Stimulated activated CD8-positive, alpha-beta memory T cell treated with anti-CD3 and anti-CD28 coated beads, Interleukin-4, amount 100 ng/mL, for 1 hour (primary cell): ENCODE results near the gene LRFN4.

Experiments used
- DNase-seq, 2 donors: peaks; one replicate each; pipeline ENCODE4 v3.0.0-alpha.2; 2020; ENCODE audit warnings: low read depth in 2 of 2, low spot score in 1 of 2

The LRFN4 gene

DNA sequence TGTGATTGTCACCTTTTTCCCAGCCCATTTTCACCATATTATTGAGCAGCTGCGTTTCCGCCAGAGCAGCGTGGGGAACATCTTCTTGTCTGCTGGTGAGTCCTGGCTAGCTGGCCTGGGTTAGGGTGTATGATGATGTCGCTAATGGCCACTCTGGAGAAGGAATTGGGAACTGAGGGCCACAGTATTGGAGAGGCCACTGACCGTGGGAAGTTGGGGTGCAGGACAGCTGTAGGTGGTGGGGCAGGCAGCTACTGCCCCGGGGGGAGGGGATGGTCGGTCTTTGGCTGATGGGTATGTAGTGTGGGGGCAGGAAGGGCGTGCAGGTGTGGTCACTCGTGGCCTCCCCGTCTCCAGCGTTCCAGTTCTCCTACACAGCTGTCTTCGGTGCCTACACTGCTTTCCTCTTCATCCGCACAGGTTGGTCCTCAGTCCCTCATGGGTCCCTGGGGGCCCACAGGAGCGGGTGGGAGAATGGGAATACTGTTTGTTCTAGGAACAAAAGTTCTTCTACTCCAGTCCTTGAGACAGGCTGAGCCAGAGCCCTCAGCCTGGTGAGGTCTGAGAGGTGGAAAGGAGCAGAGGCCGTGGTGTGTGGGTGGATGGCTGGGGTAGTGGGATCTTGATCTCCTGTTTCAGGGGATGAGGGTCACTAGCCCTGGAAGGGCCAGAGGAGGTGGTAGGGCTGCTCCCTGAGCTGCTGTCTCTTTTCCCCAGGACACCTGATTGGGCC, 11.6 kb upstream of the LRFN4 start:
- DNase-seq = no peak

DNA sequence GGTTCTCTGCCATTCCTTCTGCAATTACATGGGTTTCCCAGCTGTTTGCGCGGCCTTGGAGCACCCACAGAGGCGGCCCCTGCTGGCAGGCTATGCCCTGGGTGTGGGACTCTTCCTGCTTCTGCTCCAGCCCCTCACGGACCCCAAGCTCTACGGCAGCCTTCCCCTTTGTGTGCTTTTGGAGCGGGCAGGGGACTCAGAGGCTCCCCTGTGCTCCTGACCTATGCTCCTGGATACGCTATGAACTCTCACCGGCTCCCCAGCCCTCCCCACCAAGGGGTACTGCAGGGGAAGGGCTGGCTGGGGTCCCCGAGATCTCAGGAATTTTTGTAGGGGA, 11.0 kb upstream of the LRFN4 start:
- no peak for DNase-seq

- DNase-seq = no peak
These were observed 10.2 kb upstream of the LRFN4 start for GRCh38 chr11:66846671-66847091.

DNA sequence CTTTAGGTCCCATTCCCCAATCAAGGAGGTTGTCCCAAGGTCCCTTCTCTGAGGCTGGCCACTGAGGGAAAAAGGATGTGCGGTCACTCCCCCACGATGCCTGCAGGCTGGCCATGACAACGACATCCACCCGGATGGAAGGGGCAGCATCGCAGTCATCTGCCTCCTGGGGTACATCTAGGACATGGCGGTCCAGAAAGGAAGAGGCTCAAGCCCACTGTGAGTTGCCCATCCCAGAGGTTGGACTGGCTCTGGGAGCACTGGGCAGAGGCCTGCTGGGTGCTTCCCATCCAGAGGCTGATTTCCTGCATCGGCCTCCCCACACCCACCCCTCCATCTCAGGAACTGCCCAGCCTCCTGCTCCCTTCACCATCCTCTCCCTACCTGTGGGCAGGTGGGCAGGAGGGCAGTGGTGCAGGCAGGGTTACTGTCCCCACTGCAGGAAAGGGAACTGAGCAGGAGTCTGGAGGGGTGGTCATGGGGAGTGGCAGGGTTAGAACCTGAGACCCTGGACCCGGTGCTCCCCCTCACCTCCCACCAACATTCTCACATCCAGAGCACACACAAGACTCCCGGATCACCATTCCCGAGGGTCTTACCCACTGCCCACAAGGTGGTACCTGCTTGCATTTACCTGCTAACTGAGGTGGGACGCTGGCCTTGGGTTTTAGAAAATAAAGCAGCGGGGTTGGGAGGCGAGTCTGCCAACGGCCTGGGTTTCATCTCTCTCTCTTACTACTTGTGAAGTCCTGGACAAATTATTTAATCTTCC, 9.2 kb upstream of the LRFN4 start:
- no peak for DNase-seq

GRCh38 chr11:66848671-66849500, 8.0 kb upstream of the LRFN4 start:
- no peak for DNase-seq

DNA sequence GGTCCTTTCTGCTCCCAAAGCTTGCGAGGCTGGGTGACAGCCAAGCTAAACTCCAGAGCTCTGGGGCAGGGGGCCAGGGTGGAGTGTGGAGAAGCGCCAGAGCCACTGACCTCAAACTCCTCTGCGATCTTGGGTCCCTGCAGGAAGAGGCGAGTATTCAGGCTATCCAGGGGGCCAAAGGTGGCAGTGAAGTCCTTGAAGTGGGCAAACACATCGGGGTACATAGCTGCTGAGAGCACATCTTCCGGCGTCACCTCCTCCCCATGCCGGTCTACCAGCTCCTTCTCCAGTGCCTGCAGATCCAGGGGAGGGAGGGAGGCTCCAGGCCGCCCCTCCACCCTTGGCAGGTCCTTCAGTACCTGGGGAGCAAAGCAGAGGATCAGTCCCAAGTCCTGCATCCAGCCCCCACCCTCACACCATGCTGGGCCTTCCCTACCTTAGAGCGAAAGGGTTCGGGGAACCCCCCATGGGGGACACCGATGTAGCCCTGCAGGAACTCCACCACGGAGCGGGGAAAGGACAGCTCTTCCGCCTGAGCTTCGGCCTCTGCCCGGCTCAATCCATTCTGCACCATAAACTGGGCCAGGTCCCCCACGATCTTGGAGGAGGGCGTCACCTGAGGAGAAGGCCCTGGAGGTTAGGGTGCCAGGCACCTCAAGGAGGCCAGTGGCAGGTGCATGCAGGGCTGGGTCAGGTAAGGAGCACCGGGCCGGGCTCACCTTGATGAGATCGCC, 7.2 kb upstream of the LRFN4 start:
- DNase-seq = no peak

GRCh38 chr11:66850235-66850587, 6.7 kb upstream of the LRFN4 start:
- DNase-seq = no peak

DNA sequence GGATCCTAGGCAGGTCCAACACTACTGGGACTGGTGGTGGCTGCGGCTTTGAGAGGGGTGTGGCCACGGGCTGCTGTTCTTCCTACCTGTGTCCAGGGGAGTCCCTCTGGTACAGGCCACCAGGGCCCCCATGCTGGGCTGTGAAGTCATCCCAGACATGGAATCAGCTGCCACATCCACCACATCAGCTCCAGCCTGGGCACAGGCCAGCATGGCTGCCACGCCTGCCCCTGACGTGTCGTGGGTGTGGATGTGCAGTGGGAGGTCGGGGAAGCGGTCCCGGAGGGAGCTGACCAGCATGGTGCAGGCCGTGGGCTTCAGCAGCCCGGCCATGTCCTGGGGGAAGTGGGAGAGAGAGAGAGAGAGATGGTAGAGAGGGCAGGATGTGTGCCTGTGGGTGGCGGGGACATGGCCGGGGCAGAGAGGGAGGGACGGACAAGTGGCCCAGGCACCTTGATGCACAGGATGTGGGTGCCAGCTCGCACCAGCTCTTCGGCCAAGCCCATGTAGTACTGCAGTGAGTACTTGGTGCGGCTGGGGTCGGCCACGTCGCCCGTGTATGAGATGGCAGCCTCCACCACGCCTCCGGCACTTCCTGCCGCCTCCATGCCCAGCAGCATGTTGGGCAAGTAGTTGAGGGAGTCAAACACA, 6.2 kb upstream of the LRFN4 start:
- no peak for DNase-seq

DNA sequence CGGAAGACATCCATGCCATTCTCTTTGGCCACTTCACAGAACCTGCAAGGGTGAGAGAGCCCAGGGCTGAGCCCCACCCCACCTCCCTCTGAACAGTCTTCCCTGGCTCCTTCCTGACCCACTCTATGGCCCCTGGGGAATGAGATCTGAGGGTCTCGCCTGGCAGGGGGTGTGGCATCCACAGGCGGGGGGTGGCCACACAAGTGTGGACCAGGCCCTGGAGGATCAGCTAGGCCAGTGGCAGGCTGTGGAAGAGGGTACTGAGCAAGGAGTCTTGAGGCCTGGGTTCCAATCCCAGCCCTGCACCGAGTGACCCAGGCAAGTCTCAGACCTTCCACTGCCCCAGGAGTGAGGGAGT, 5.6 kb upstream of the LRFN4 start:
- DNase-seq = no peak

DNA sequence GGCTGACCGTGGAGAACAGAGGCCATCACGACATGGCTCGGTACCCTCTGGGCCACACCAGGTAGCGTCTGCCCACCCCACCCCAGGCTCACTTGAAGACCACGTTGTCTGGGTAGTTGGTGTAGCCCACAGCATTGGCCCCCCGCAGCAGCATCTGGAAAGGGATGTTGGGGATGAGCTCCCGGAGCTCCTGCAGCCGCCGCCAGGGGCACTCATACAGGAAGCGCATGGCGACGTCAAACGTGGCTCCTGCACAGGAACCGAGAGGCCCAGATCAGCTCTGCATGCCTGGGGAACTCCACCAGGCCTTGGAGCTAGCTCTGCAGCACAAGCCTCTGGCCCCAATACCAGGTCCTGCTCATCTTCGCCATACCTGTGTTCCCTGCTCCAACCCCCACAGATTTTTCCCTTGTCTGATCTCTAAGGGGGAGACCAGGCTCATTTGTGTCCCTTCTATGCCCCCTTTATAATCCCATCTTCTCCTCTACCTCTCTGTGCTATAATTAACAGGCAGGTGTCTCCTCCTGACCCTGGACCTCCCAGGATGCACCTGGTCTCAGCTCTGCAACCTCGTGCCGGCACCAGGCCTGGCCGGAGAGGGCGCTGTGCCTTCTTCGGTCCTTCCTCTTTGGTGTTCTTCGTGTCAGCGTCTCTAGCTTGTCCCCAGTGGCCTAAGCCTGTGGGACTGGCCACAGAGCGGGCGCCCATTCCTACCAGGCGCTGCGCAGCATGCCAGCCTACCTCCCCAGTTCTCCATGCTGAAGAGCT, 5.0 kb upstream of the LRFN4 start:
- DNase-seq = no peak

GRCh38 chr11:66852466-66853241, 4.2 kb upstream of the LRFN4 start:
- no peak for DNase-seq

GRCh38 chr11:66853242-66854229, 3.3 kb upstream of the LRFN4 start:
- no peak for DNase-seq

GRCh38 chr11:66854231-66854661, 2.6 kb upstream of the LRFN4 start:
- DNase-seq = no peak

- no peak for DNase-seq
These were observed 2.1 kb upstream of the LRFN4 start for GRCh38 chr11:66854729-66855211.

DNA sequence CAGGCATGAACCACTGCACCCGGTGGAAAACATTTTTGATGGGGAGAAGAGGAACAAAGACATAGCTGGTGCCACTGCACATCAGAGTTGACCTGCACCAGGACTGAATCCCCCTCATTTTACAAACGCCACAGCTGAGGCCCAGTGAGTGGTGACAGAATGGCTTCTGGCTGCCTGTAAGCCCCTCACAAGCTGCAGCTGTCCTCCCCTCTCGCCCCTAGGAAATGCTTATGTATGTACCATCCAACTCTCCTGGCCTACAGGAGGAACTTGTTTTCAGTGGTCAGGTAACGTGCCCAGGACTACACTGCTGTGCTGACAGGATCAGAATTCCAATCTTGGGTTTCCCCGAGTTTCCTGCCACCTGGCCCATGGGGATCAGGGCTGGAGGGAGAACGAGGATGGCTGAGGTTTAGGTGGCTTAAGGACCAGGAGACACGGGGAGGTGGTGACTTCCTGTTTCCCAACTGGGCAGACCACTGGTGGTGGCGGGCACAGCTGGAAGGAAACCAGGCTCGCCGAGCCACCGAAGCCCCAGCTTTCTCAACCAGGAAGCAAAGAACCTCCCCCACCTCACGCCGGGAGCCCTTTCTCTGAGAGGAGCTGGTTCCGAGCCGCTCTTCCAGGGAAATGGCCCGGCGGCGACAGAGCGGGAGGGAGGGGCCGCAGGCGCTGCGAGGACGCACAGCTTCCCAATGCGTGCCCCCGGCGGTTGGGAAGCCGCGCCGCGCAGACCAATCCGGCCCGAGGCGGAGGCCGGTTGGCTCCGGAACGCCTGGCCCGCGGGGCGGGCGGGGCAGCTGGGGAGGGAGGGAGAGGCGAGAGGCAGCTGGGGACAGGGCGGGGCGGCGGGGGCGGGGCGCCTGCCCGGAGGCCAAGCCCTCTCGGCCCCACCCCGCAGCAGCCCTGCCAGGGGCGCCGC, 1.0 kb upstream of the LRFN4 start:
- DNase-seq = peak; percentile 37 to 60

DNA sequence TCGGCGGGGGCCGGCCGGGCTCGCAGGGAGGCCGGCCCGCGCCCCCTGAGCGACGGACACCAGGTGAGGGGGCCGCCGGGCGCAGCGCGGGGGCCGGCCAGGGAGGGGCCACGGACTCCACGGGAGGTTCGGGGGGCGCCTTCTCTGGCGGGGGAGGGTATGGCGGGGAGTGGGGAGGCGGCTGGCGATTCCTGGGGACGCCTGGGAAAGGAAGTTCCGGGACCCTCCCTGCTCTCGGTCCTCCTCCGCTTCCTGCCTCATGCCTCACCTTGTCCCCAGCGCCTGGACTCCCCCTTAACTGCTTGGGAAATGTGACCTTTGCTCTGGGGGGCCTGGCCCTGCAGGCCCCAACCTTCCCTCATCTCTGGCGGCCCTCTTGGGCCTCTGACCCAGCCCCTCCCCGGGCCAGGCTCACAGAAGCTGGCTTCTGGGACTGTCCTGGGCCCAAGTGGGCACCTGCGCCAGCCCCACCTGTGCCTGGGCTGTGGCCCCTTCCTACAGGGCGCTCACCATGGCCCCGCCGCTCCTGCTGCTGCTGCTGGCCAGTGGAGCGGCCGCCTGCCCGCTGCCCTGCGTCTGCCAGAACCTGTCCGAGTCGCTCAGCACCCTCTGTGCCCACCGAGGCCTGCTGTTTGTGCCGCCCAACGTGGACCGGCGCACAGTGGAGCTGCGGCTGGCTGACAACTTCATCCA, 516 bp downstream of the LRFN4 start:
- DNase-seq = no peak

- no peak for DNase-seq
These were observed 992 bp downstream of the LRFN4 start for GRCh38 chr11:66857927-66858185.
